Superior temporal gyrus (tissue), 1 donor: ENCODE results near the gene DENND5B.
"Not testable (repeated sequence)": the region's sequence is repeated elsewhere in the genome, so short reads cannot be mapped to it uniquely, and the experiment has no call there.

Source experiments
- DNase-seq: peaks from one replicate; pipeline ENCODE4 v3.0.0-alpha.2; 2016; ENCODE audit errors: extremely low spot score

Gene DENND5B

GRCh38 chr12:31590642-31591379, at the start of gene DENND5B:
DENND5B (minus strand) TSS chr12:31591136; CDS start chr12:31590832, 304 bp downstream.
- no peak for DNase-seq

DNA sequence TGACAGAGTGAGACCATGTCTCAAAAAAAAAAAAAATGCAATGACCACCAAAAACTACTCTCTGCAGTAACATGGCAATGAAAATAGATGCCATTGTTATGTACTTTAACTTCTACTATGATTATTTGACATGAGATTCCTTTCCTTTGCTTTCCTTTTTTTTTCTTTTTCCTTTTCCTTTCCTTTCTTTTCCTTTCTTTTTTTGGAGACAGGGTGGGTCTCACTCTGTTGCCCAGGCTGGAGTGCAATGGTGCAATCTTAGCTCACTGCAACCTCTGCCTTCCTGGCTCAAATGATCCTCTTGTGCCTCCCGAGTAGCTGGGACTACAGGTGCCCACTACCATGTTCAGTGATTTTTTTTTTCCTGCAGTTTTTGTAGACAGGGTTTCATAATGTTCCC, 43.7 kb upstream of the DENND5B start:
- DNase-seq: no peak

DNA sequence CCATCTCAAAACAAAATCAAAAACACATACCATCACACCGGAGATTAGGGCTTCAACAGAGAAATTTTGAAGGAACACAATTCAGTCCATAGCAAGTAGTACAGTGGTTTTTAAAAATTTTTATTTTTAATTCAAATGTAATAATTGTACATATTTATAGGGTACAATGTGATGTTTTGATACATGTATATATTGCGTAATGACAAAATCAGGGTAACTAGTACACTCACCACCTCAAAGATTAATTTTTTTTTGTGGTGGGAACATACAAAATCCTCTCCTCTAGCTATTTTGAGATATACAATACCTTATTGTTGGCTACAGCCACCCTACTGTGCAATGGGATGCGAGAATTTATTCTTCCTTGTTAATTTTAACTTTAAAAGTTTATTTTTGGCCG, 42.5 kb upstream of the DENND5B start:
- no peak for DNase-seq

- no peak for DNase-seq
Measured at GRCh38 chr12:31631809-31632208, 40.9 kb upstream of the DENND5B start.

DNA sequence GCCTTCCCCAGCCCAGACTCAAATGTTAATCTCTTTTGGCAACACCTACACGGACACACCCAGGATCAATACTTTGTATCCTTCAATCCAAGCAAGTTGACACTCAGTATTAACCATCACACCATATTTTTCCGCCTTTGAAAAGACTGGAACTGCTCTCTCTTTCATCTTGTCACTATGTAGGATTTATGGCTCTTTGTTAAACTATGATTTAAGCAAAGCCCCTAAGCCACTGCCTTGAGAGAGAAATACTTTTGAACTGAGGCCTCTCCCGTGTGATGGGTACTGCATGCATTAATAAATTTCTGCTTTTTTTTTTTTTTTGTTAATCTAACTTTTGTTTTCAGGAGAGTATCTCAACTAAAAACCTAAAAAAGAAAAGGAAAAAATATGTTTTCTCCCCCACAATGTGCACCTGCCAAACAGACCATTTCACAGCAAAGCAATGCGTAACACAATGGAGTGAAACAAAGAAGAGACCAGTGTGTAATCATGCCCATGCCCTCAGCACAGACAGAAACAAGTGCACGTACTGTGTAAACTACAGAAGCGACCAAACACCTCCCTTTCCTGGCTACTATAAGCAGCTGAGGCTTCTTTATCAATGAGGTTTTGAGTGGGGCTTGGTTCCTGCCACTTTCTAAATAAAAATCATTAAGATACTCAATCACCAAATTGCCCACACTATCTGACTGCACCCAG, 40.2 kb upstream of the DENND5B start:
- DNase-seq: no peak

GRCh38 chr12:31629756-31630732, 39.1 kb upstream of the DENND5B start:
- DNase-seq: no peak

- DNase-seq: no peak
Measured at GRCh38 chr12:31627456-31628054, 36.6 kb upstream of the DENND5B start.

DNA sequence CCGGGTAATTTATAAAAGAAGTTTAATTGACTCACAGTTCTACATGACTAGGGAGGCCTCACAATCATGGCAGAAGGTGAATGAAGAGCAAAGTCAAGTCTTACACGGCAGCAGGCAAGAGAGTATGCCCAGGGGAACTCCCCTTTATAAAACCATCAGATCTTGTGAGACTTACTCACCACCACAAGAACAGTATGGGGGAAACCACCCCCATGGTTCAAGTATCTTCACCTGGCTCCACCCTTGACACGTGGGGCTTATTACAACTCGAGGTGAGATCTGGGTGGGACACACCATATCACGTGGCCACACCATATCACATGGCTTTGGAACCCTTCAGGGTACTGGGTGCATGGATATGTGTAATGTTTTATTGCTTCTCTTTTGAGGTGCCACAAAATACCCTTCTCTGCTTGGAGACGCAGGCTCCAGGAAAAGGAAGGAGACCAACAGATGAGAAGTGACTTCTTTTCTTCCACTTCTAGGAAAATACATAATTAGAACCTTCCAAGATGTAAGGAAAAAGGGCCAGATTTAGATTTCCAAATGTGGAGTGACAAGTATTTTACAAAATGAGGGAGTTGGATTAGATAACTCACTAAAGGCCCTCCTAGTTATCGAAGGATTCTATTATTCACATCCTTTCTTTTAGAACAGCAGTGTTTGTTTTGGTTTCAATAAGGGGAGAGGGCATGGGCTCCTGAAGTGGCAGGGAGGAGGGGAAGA, 35.5 kb upstream of the DENND5B start:
- DNase-seq: no peak

DNA sequence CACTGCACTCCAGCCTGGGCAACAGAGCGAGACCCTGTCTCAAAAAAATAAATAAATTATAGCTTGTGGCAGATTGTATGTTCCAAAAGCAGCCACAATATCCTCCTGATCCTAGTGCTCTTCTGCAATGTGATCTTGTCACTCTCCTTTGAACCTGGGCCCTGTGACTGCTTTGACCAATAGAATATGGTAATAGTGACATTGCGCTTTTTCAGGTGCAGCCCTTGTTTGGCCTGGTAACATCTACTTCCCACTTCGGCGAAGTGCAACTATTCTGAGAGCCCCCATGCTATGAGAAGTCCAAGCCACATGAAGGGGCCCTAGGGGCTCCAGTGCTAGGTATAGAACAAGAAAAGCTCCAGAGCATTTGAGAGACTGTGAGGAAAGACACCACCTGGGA, 31.1 kb upstream of the DENND5B start:
- DNase-seq: no peak

GRCh38 chr12:31620311-31620710, 29.4 kb upstream of the DENND5B start:
- no peak for DNase-seq

GRCh38 chr12:31618228-31619025, 27.5 kb upstream of the DENND5B start:
- no peak for DNase-seq

GRCh38 chr12:31612819-31613218, 21.9 kb upstream of the DENND5B start:
- DNase-seq: no peak

DNA sequence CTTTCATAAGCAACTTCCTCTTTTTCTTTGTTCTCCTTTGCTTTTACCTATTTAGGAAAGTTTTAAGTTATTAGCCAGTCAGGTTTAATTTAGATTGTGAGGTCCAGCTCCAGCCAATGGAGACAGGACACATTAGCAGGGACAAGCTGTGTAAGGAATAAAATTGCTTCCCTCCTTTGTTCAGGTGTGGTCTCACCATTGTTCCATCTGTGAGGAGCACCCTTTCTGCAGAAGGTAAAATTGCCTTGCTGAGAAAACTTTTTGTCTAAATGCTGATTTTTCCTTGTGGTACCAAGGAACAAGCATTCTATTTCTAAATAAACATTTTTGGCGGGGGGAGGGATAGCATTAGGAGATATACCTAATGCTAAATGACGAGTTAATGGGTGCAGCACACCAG, 17.4 kb upstream of the DENND5B start:
- DNase-seq: not testable (repeated sequence)

DNA sequence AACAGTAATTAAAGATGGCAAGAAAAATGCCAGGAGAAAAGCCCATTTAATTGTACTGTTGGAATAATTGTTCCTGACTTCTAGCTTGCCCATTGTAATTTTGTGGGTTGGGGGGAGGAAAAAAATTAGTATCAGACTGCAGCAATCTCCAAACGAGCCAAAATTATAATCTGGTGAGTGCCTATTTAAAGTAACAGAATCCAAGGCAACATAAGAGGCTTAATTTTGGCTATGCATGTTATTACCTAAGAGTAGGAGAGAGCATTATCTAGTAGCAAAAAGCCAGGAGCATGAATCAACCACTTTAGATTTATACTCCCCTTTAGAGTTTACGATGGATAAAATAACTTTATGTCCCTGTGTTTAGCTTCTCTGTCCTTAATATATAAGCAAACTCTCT, 14.6 kb upstream of the DENND5B start:
- no peak for DNase-seq

GRCh38 chr12:31603546-31604009, 12.6 kb upstream of the DENND5B start:
- DNase-seq: no peak

- no peak for DNase-seq
Measured at GRCh38 chr12:31600750-31601149, 9.8 kb upstream of the DENND5B start.

DNA sequence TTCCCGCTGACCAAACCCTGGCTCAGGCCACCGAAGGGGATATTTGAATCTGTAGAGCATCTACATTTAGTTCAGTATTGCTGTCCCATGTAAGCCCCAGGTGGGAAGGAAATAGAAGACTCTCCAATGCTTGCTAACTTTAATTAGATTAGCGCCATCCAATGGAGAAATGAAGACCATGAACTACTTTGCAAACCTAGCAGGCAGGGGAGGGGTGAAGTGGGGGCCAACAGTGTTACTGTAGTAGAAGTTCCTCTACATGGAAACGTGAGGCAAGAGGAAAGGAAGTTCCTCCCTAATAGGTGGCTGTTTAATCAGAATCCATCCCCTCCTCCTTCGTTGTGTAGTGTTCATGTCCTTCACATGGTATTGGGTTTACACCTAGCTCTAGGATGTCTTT, 9.3 kb upstream of the DENND5B start:
- no peak for DNase-seq

DNA sequence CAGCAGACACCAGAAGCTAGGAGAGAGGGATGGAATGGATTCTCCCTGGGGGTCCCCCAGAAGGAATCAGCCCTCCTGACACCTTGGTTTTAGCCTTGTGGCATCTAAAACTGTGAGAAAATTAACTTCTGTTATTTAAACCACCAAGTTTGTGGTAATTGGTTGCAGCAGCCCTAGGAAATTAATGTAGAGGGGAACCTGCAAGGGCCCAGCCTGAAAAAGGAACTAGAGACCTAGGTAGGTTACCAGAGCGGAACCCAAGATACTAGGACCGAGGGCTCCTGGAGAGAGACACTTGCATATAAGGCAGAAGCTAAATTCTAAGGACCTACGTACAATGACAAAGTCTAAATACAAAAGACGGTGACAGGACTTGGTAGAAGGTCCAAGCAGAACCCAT, 8.1 kb upstream of the DENND5B start:
- no peak for DNase-seq

DNA sequence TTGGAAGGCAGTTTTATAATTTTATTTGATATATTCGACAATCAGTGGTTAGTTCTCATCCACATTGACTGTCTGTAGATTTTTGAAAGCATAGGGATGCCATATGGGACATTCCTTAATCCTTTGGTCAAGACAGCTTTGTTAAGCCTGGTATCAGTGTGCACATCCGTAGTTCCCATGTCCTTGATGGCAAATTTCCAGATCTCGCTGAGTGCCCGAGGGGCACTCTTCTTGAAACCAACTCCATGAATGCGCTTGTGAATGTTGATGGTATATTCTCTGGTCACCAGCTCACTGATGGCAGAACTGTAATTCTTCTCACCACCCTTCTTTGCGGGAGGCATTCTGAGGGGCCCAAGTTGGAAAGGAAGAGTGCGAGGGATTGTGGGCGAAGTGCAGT, 6.1 kb upstream of the DENND5B start:
- DNase-seq: no peak

DNA sequence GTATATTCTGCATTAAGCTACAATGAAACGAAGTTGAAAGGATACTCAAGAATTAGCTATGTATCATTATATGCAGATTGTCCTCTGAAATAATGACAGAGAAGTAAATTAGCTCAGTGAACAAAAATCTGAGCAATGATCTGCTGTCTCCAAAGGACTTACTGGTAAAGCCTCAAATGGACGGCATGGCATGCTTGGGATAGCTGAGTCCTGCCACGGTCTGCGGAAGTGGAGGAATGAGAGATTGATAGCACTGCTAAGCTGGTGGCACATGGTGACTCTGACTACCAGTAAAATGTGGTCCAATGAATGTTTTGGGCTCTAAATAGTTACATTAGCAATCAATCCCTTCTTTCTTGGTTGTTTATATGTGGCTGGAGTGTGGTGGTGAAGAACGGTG, 3.7 kb upstream of the DENND5B start:
- no peak for DNase-seq
